ENCODE results near the gene APMAP.
"Not testable (repeated sequence)": the region's sequence is repeated elsewhere in the genome, so short reads cannot be mapped to it uniquely, and the experiment has no call there.

The APMAP gene

DNA sequence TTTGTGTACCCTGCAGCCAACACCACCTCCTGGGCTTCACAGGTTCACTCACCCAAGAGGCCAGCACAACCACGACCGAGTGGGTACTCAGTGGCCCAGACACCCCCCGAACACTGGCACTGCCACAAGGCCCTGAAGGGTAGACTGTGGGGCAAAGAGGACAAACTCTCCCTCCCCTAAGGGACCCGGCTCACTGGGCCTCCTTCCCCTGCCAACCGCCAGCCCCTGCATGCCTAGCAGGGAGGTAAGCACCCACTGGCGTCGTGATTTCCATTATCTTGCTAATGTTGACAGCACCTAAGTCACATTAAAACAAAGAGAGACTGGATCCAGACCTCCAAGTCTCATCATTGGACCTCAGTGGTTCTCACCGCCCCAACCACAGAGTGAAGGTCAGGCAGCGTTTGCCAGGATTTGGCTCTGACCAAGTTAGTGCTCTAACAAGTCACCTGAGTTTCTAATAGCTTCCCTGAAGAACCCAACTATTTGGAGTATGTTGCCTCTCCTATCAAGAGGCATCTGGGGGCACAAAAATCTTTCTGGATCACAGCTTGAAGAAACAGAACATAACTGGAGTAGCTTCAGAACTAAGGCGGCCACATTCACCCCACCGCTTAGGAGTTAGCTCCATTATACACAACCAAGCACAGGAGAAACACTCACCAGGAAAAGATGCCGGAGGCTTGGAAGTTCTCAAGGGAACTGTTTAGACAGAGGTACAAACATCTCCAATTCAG lies 14.0 kb upstream of the APMAP start:
- DNase-seq: no peak

DNA sequence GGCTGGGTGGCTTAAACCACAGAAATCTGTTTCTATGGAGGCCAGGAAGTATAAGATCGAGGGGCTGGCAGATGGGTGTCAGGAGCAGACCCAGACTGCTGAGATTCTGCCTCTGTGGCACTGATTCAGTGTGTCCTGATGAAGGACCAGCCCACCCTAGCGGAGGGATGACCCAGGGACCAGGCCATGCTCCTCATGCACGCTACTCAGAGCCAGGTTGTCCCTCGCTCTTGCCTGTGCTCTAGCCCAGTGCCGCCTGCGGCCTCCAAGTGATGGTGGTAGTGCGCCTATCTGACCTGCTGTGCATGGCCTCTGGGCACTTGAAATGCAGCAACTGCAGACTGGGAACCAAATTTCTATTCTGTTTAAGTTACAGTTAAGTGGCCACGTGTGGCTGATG lies 13.1 kb upstream of the APMAP start:
- no peak for DNase-seq

DNA sequence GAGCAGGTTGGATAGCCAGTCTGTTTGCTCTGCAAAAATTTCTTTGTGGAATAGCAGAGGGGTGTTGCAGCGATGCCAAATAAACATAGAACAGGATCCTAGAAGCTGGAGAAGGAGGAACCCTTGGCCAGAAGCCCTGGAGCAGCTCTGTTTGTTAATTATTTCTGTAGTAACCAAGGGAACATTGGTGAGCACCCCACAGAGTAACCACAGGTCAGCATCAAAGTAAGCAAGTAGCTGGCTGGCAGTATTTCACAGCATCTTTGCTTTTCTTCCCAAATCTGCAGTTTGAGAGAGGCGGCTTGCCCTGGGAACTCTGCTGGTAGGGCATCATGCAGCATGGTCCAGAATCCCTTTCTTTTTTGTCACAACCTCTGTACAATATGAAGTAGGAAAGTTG lies 12.7 kb upstream of the APMAP start:
- no peak for DNase-seq

DNA sequence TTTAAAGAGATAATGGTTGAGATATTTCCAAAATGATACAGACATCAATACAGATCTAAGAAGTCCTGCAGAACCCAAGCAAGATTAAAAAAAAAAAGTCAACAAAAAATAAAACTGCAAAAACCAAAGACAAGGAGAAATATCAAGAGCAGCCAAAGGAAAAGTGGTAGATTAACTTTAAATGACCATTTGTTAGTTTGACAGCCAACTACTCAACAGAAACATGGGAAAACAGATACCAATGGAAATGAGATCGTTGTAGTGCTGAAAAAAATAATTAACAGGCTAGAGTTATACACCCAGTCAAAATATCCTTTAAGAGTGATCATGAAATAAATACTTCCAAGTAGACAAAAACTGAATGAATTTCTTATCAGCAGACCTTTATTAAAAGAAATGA lies 10.5 kb upstream of the APMAP start:
- DNase-seq: no peak

DNA sequence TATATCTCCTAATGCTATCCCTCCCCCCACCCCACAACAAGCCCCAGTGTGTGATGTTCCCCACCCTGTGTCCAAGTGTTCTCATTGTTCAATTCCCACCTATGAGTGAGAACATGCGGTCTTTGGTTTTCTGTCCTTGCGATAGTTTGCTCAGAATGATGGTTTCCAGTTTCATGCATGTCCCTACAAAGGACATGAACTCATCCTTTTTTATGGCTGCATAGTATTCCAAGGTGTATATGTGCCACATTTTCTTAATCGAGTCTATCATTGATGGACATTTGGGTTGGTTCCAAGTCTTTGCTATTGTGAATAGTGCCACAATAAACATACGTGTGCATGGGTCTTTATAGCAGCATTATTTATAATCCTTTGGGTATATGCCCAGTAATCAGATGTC lies 8.8 kb upstream of the APMAP start:
- DNase-seq: not testable (repeated sequence)

DNA sequence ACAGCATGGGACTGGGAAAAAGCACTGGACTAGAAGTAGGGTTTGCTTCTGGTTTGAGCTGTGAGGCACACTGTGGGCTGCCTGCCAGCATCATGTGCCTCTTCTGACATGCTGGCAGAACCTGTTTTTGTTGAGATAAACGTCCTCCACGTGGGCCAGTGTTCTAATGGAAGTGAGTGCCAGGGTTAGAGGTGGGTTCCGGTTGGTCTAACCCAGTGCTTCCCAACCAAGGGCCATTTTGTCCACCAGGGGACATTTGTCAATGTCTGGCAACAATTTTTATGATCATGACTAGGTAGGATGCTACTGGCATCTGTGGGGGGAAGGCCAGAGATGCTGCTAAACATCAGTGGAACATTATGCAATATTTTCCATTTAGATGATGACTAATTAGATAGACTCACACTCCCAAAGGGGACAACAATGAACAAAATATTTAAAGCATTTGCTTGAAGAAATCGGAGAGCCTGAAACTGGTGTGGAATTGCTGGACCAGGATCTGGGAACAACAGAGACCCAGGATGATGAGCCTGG lies 7.8 kb upstream of the APMAP start:
- DNase-seq: peak; percentile 5

DNA sequence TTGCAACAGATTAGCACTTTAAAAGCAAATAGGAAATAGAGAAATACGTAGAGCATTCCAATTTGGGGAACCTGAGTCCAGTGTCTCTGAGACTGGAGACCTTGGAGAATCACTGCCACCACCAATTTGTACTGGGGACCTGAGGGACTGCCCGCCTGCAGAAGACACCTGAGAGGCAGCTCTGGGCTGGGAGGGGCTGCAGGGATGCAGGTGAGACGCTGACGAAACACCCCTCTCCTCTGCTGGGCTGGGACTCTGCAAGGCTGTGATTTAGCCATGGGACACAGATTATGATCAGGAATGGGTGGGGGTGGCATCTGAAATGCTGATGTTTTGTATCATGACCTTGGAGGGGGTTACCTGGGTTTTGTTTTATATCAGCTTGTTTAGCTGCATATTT lies 7.0 kb upstream of the APMAP start:
- no peak for DNase-seq

DNA sequence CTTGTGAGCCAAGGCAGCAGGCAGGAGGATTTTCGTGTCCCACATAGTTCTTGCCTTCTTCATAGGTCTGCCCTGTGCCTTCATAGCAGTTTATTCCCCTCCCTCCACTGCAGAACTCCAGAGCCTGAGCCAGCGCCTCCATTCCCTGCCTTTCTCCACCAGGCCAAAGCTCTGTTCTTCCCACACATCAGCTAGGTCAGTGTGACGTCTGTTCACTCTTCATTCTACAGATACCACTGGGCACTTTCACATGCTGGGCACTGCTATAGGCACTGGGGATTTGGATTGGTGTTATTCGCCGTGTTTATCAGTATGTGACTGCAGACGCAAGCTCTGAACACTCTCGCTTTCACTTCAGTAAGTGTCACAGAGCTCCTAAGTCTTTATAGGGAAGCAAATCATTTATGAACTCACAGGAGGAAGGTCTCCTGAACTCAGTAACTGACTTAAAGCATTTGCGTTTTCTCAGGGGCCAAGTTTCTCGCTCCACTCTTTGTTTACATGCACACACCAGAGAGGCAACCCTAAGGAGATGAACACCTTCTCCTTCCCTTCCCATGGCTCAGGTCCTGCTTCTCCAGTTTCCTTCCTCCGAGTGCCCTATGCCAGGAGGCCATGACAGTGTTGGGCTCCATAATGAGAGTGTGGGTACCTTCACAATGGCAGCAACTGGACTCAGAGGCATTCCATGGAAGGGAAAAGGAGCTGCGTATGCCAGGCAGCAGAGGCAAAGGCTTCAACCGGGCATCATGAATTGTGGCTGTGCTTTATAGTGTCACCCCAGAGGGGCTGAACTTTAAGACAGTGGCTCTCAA lies 6.3 kb upstream of the APMAP start:
- peak; percentile 50 for DNase-seq

DNA sequence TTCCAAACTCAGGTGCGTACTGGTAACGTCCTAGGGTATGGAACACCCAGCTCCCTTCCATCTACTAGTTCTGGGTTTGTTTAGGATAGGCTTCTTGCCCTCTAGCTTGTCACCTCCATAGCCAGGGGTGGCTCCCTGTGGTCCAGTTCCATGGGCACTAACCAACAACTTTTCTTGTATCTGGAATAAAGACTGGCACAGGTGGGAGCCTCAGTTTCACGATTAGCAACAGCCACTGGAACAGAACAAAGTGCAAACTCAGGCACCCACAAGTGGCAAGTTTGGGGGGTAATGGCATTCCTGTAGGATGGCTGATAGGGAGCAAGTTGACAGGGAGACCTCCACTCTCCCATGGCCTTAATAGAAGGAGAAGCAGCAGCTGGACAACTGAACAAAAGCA lies 5.6 kb upstream of the APMAP start:
- DNase-seq: no peak

DNA sequence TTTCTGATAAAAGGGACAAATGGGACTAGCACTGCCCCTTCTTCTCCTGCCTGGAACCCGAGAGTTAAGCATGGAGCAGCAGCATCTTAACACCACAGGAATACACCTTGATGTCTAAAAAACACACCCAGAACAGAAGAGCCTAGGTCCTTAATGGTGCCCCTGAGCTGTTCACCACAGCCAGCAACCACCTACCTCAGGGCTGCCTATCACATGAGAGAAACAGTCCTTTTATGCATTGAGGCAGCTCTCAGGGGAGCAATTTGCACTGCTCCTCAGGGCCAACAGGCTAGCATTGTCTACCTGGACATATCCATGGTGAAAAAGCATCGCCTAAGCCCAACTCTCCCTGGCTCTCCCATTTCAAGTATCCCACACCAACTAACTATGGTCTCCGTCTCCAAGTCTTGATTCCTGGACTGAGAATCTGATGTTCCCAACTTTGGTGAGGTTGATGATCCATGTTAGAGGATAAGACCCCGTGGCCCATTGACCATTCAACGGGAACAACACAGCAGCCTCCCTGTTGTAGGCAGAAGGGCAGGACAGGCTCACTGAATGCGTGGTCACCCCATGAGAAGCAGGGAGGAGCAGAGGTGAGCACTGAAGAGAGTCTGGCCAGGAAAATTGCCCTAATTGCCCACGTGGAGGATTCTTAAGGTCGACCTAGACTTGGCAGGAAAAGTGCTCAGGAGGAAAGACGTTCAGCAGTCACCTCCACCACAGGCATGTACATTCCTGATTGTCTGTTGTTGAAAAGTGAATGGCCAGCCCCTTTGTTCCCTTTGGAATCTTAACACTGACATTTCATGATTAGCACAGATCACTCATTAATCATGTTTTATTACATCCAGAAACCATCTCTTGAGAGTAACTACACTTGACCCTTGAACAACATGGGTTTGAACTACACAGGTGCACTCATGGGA lies 4.2 kb upstream of the APMAP start:
- DNase-seq: no peak

DNA sequence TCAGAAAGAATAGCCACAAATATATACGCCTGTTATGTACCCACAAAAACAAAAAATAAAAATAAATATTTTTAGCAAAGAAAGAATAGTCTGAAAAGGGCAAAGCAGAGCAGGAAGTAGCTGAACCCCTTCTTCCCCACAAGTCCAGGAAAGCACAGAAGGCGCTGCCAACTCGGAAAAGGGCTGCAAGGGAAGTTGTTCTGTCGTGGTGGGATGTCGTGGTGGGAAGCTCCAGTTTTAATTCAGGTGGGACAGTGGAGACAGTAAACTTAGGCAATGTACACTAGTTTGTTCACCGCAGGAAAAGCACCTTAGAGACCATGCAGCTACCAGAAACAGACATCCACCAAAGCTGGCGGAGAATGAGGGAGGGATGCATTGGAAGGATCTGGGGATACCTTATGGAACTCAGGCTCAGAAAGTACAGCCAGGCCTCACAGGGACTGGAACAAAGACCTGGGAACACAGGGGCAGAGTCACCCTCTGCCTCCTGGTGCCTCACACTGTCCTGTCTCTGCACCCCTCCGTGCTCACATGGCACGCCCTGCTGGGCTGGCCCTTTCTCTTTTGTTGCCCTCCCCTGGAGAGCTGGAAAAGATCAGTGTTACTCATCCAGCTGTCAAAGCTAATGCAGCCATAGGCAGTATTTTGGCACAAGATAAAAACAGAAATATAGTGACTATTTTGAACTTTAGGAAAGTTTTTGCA lies 3.3 kb upstream of the APMAP start:
- DNase-seq: no peak

DNA sequence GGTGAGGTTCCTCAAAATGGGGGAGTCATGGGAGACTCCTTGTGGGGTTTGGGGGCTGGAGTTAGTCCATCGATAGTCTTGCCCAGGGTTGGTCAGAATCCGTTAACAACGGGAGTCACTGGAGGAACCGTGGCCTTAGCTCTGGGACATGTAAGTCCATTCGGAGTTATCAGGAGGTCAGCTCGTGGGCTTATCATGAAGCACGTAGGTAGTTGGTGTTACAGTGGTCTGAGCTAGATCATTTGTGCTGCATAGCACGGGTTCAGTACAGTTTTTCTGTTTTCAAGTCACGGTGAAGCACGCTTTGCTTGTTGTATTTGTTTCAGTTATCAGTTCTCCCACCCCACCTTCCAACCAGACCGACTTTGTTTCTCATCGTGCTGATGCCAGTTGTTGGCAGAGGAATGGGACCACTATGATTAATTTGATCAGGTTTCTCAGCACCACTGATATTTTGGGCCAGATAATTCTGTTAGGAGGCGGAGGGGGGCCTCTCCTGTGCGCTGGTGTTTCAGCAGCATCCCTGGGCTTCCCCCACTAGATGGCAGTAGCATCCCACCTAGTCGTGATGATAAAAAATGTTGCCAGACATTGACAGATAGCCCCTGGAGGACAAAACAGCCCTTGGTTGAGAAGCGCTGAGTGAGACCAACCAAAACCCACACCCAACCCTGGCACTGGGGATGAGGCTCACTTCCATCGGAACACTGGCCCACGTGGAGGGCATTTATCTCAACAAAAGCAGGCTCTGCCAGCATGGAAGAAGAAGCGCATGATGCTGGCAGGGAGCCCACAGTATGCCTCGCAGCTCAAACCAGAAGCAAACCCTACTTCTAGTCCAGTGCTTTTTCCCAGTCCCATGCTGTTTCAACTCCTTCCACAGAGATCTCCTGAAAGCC lies 2.2 kb upstream of the APMAP start:
- peak; percentile 54 for DNase-seq

DNA sequence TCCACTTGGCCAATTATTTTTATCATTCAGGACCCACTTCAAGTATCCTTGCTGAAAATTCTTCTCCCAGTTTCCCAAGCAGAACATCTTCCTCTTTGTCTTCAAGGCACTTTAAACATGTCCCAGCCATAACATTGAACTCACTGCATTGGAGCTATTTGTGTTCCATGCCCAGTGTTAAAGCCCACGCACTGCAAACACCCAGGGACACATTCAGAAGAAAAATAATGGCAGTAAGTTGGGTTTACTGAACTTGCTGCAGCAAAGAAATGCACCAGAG lies 1.6 kb upstream of the APMAP start:
- no peak for DNase-seq

DNA sequence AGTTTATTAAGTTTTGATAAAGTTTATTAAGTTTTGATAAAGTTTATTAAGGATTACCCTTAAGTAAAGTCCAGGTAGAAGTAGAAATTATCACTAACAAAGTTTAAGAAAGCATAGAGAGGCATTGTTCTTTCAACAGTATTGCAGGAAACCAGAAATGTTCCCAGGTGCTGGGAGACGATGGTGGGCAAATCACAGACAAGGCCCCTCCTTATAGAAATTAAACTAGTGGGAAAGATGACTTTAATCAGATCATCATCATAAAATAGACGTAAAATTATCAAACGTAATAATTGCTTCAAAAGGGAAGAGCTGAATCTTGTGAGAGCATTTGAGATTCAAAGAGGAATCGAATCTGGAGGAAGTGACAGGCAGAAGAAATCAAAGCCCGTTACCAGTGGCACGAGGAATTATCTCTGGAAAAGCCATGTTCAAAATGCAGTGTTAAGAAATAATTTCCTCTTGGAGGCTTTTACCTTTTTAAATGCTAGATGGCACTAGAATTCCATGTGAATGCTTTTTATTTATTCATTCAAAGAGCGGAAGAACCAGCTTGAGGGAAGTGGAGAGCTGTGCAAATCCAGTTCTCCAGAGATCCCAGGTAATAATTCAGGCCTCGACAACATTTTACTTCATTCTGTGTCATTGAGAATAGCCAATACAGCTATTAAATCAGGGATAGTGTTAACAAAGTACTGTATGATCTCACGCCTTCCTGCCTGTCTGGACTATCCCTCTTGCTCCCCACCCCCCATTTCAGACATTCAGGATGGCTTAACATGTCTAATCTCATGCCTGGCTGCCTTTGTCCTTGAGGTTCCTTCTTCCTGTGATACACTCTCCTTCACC lies 1.0 kb upstream of the APMAP start:
- peak; percentile 45 for DNase-seq

DNA sequence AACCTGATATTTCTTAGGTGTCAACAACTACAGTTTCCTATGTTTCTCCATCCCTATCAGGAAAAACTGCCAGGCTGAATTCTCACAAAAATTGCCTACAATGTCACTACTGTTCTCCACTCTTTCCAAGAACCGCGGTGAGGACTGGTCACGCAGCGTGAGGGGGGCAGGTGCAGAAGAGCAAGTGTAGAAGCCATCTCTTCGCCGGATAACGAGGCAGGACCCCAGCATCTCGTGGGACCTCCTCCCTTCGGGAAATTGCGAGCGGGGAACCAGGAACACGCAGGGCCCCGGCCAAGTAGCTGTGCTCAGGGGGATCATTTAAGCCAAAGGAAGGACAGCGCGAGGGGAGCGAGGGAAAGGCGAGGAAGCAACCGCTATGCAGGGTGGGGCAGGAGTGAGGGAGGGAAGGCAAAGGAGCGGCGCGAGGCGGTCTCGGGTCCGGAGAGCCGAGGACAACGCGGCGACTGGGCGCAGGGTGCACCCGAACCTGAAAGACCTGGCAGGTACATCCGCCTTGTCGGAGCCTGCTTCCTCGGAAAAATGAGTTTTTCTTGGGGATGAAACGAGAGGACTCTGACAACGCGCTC lies 559 bp downstream of the APMAP start:
- no peak for DNase-seq

DNA sequence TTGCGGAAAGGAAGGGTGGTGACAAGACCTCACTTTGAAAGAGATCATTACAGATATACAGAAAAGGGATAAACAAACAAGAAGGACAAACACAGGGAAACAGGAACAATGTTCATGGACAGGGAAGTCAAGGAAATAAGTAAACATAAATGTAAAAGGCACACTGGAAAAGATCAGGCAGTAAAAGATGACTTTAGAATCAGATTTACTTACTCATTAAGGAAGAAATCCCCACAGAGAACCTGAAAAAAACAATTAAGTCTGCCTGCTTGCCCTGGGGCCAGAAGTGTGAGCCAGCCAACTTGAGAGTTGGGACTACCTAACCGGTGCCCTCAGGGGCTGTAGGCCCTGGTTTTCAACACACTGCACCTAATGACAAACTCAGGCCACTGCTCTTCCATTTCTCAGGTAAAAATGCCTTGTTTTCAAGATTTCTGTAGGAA lies 1.7 kb downstream of the APMAP start:
- DNase-seq: no peak

DNA sequence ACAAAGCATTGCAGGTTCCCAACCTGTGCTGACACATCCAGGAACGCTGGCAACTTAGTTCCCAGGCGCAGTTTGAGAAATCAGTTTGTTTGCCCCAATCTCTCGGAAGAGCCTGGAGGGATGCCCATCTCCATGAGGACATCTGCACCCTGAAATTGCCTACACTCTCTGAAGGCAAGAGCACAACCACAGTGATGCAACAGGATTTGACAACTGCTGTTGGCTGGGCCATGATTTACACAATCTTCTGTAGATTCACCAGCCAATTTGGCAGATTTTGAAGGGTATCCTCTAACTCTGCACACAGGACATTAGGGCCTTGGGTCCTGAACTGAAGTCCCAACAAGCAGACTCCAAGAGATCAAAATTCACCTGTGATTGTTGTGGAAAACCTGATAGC lies 3.4 kb downstream of the APMAP start:
- no peak for DNase-seq

DNA sequence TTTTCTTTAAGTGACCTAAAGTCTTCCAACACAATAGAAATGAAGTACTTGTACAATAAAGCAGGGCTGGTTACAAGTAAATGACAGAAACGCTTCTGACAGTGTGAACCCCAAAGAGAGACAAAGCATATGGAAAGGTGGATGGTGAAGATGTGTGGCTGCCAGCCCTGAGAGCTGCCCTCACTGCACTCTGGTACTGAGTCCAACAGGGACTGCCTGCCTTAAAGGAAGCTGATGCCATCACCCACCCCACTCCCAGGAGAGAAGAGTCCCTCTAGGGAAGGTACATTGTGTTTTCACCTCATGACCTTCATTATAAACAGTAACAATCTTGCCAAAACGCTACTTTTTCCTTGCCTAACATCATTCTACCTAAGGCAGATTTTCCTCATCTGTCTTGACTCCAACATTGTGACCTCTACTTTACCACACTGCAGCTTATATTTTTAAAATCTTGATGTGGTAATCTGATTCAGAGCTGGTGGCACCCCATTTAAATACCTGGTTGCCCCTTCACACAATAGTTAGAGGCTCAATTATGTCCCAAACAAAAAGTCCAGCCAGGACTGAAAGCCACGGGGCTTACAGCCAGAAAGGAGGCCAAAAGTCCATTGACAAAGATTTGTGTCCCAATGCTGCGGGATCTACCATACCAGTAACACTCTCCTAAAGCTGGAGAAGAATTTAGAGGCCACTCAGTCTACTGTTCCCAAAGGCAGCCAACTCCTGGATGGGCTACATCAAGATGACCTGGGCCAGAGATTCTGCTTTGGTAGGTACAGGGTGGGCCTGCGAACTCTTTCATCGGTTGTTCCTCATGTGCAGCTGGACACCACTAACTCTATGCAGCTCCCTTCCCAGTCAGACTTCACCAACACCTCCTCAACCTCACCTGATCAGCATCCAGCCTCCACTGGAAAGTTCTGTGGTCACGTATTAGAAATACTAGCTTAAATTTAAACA lies 4.4 kb downstream of the APMAP start:
- DNase-seq: no peak

DNA sequence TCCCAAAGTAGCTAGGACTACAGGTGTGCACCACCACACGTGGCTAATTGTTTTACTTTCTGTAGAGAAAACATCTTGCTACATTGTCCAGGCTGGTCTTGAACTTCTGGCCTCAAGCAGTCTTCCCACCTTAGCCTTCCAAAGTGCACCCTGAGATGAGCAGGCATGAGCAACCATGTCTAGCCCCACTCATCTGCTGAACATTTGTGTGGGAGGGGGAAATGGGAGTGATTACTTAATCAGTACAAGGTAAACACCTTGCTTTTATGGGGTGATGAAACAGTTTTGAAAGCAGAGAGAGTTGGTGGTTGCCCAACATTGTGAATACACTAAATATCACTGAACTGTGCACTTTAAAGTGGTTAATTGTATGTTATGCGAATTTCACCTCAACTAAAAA lies 5.3 kb downstream of the APMAP start:
- DNase-seq: no peak

Data from MV-4-11 (cell line).